Duodenal mucosa (tissue), 2 donors: ENCODE measurements around the gene HSPA12B.

Experiments
- H3K27ac ChIP-seq: one replicate; pipeline ENCODE4 v1.7.0; 2013; ENCODE audit warnings: low read depth, low read length
- H3K27me3 ChIP-seq, 2 donors: one replicate each; pipeline ENCODE4 v1.7.0; 2013; ENCODE audit warnings: low read length in 2 of 2, control low read depth in 1 of 2; ENCODE audit not compliant: insufficient read depth in 2 of 2, control insufficient read depth in 1 of 2
- H3K36me3 ChIP-seq, 2 donors: one replicate each; pipeline ENCODE4 v1.7.0; 2013; ENCODE audit warnings: low read length in 2 of 2, control low read depth in 1 of 2; ENCODE audit not compliant: insufficient read depth in 2 of 2, control insufficient read depth in 1 of 2
- H3K4me1 ChIP-seq, 2 donors: one replicate each; pipeline ENCODE4 v1.7.0; 2013; ENCODE audit warnings: low read length in 2 of 2, control low read depth in 1 of 2; ENCODE audit not compliant: insufficient read depth in 2 of 2, control insufficient read depth in 1 of 2
- H3K4me3 ChIP-seq, 2 donors: one replicate each; pipeline ENCODE4 v1.7.0; 2013; ENCODE audit warnings: low read length in 2 of 2, low read depth in 1 of 2
- H3K9ac ChIP-seq, 2 donors: one replicate each; pipeline ENCODE4 v1.7.0; 2013; ENCODE audit warnings: low read length in 2 of 2, low read depth in 1 of 2
- H3K9me3 ChIP-seq, 2 donors: one replicate each; pipeline ENCODE4 v1.7.0; 2013; ENCODE audit warnings: low read length in 2 of 2, control low read depth in 1 of 2; ENCODE audit not compliant: control insufficient read depth in 1 of 2

HSPA12B gene

GRCh38 chr20:3693376-3693775 lies 39.1 kb upstream of the HSPA12B start:
- Histone ChIP-seq H3K4me3 (no peak overlapping the region), H3K27ac (no peak overlapping the region), H3K36me3 (no peaks in the 10 kb centered on the region), H3K27me3 (no peaks in the 10 kb centered on the region), H3K4me1 (no peaks in the 10 kb centered on the region), H3K9me3 (peaks cover 0 to 5% of the 10 kb centered on the region in 2 donors), H3K9ac (no peak overlapping the region)

- peaks cover 0 to 5% of the 10 kb centered on the region in 2 donors for H3K9me3 ChIP-seq
- H3K27ac ChIP-seq, result no peak overlapping the region
These were observed 37.6 kb upstream of the HSPA12B start for GRCh38 chr20:3694864-3695263.

GRCh38 chr20:3696200-3696599 lies 36.3 kb upstream of the HSPA12B start:
- Histone ChIP-seq H3K4me3 (no peak overlapping the region), H3K9ac (no peak overlapping the region), H3K27ac (no peak overlapping the region)

More at GRCh38 chr20:3694864-3695263, 37.6 kb upstream of the HSPA12B start:
- Histone ChIP-seq H3K36me3 (no peaks in the 10 kb centered on the region), H3K27me3 (no peaks in the 10 kb centered on the region), H3K4me1 (no peaks in the 10 kb centered on the region), H3K4me3 (no peak overlapping the region), H3K9ac (no peak overlapping the region)

GRCh38 chr20:3696745-3697587 lies 35.5 kb upstream of the HSPA12B start:
- Histone ChIP-seq H3K27ac (no peak overlapping the region), H3K36me3 (no peaks in the 10 kb centered on the region), H3K27me3 (no peaks in the 10 kb centered on the region), H3K9ac (no peak overlapping the region), H3K4me3 (no peak overlapping the region), H3K9me3 (peaks cover 0 to 5% of the 10 kb centered on the region in 2 donors), H3K4me1 (no peaks in the 10 kb centered on the region)

More at GRCh38 chr20:3696200-3696599, 36.3 kb upstream of the HSPA12B start:
- H3K36me3 ChIP-seq, result no peaks in the 10 kb centered on the region
- peaks cover 0 to 5% of the 10 kb centered on the region in 2 donors for H3K9me3 ChIP-seq
- no peaks in the 10 kb centered on the region for H3K4me1 ChIP-seq
- no peaks in the 10 kb centered on the region for H3K27me3 ChIP-seq

GRCh38 chr20:3697588-3698305 lies 34.7 kb upstream of the HSPA12B start:
- Histone ChIP-seq H3K4me1 (no peaks in the 10 kb centered on the region), H3K4me3 (no peak overlapping the region), H3K36me3 (no peaks in the 10 kb centered on the region), H3K9me3 (peaks cover 0 to 5% of the 10 kb centered on the region in 2 donors), H3K27me3 (no peaks in the 10 kb centered on the region), H3K9ac (no peak overlapping the region), H3K27ac (no peak overlapping the region)

GRCh38 chr20:3698591-3699001 lies 33.9 kb upstream of the HSPA12B start:
- Histone ChIP-seq H3K4me1 (no peaks in the 10 kb centered on the region), H3K9me3 (peaks cover 0 to 5% of the 10 kb centered on the region in 2 donors), H3K27me3 (no peaks in the 10 kb centered on the region)

GRCh38 chr20:3699037-3699436 lies 33.4 kb upstream of the HSPA12B start:
- H3K9ac ChIP-seq, result no peak overlapping the region
- H3K9me3 ChIP-seq, result peaks cover 0 to 5% of the 10 kb centered on the region in 2 donors
- H3K36me3 ChIP-seq, result no peaks in the 10 kb centered on the region
- no peaks in the 10 kb centered on the region for H3K27me3 ChIP-seq
- no peaks in the 10 kb centered on the region for H3K4me1 ChIP-seq
- no peak overlapping the region for H3K4me3 ChIP-seq
- no peak overlapping the region for H3K27ac ChIP-seq

More at GRCh38 chr20:3698591-3699001, 33.9 kb upstream of the HSPA12B start:
- Histone ChIP-seq H3K9ac (no peak overlapping the region), H3K27ac (no peak overlapping the region), H3K4me3 (no peak overlapping the region), H3K36me3 (no peaks in the 10 kb centered on the region)

- H3K36me3 ChIP-seq, result no peaks in the 10 kb centered on the region
These were observed 31.2 kb upstream of the HSPA12B start for GRCh38 chr20:3701061-3701998.

GRCh38 chr20:3702611-3703391 lies 29.7 kb upstream of the HSPA12B start:
- H3K36me3 ChIP-seq, result no peaks in the 10 kb centered on the region
- H3K4me1 ChIP-seq, result no peaks in the 10 kb centered on the region
- no peak overlapping the region for H3K4me3 ChIP-seq
- H3K9ac ChIP-seq, result no peak overlapping the region
- H3K9me3 ChIP-seq, result no peaks in the 10 kb centered on the region
- no peaks in the 10 kb centered on the region for H3K27me3 ChIP-seq
- H3K27ac ChIP-seq, result no peak overlapping the region

More at GRCh38 chr20:3701061-3701998, 31.2 kb upstream of the HSPA12B start:
- H3K27me3 ChIP-seq, result no peaks in the 10 kb centered on the region
- no peak overlapping the region for H3K4me3 ChIP-seq
- peaks cover 0 to 2% of the 10 kb centered on the region in 2 donors for H3K9me3 ChIP-seq
- no peaks in the 10 kb centered on the region for H3K4me1 ChIP-seq
- no peak overlapping the region for H3K9ac ChIP-seq
- no peak overlapping the region for H3K27ac ChIP-seq
